ENCODE measurements around the gene TINAG.
"Not testable (repeated sequence)": the region's sequence is repeated elsewhere in the genome, so short reads cannot be mapped to it uniquely, and the experiment has no call there.

Gene TINAG

DNA sequence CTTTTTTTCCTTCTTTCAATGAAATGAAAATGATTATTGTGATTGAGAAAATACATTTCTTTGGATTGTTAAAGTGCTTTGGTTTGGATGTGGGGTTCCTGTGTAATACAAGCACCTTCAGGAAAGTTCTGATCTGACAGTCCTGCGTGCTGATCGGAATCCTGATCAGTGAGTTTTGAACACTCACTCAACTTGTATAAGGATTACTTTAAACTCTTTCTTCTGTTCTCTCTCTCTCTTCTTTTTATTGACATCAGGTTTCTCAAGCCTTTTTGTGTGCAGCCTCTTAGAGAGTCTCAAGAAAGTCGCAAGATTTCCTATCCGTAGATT lies 710 bp downstream of the TINAG start:
- H3K9me3 ChIP-seq (ENCODE audit: severe bottlenecking), result no peaks in the 10 kb centered on the region
- TF ChIP-seq, protein P1, sequence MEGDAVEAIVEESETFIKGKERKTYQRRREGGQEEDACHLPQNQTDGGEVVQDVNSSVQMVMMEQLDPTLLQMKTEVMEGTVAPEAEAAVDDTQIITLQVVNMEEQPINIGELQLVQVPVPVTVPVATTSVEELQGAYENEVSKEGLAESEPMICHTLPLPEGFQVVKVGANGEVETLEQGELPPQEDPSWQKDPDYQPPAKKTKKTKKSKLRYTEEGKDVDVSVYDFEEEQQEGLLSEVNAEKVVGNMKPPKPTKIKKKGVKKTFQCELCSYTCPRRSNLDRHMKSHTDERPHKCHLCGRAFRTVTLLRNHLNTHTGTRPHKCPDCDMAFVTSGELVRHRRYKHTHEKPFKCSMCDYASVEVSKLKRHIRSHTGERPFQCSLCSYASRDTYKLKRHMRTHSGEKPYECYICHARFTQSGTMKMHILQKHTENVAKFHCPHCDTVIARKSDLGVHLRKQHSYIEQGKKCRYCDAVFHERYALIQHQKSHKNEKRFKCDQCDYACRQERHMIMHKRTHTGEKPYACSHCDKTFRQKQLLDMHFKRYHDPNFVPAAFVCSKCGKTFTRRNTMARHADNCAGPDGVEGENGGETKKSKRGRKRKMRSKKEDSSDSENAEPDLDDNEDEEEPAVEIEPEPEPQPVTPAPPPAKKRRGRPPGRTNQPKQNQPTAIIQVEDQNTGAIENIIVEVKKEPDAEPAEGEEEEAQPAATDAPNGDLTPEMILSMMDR (IDR thresholded peaks at IDR 0.05; ENCODE audit: low read depth, low read length), result no peak
- H3K4me3 ChIP-seq (ENCODE audit: low read depth, low read length), result no peak overlapping the region
- no peak for DNase-seq
- H3K27ac ChIP-seq, result no peak overlapping the region
- peaks cover 19% of the 10 kb centered on the region for H3K27me3 ChIP-seq (ENCODE audit: insufficient read depth, low read depth, severe bottlenecking)
- H3K36me3 ChIP-seq, result no peaks in the 10 kb centered on the region

DNA sequence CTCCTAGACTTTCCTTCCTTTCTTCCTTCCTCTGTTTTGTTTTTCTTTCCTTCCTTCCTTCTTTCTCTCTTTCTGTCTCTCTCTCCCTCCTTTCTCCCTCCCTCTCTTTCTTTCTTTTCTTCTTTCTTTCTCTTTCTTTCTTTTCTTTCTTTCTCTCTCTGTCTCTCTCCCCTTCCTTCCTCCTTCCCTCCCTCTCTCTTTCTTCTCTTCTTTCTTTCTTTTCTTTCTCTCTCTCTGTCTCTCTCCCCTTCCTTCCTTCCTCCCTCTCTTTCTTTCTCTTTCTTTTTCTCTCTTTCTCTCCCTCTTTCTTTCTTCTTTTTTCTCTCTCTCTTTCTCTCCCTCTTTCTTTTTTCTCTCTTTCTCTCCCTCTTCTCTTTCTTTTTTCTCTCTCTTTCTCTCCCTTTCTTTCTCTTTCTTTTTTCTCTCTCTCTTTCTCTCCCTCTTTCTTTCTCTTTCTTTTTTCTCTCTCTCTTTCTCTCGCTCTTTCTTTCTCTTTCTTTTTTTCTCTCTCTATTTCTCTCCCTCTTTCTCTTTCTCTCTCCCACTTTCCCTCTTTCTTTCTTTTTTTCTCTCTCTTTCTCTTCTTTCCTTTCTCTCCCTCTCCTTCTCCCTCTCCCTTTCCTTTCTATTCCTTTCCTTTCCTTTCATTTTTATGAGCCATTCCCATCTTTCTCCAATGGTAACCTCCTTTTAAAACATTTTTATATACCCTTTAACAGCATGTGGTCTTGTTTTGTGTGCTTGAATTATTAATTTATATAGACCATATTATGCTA lies 2.3 kb downstream of the TINAG start:
- peaks cover 21% of the 10 kb centered on the region for H3K27me3 ChIP-seq (ENCODE audit: insufficient read depth, low read depth, severe bottlenecking)
- H3K9me3 ChIP-seq (ENCODE audit: severe bottlenecking), result no peaks in the 10 kb centered on the region
- H3K27ac ChIP-seq, result no peak overlapping the region
- no peak for DNase-seq
- H3K36me3 ChIP-seq, result no peaks in the 10 kb centered on the region
- H3K4me3 ChIP-seq (ENCODE audit: low read depth, low read length), result no peak overlapping the region
- TF ChIP-seq, protein P1 (IDR thresholded peaks at IDR 0.05; ENCODE audit: low read depth, low read length), result no peak

DNA sequence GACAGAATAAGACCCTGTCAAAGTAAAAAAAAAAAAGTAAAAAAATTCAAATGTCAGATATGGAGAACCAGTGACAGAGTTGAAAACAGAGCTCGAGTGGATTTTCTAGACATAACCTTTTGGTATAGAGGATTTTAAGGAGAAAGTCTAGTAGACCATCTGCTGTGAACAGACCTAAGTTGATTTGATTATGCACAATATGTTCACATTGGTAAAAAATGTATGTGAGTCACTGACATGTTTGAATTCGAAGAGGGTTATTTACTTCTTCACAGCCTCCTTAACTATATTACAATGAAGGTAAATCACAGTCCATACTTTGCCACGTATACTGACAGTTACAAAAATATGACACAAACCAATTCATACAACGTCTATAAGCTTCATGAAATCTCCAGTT lies 7.4 kb downstream of the TINAG start:
- TF ChIP-seq, protein P1 (IDR thresholded peaks at IDR 0.05; ENCODE audit: low read depth, low read length), result no peak
- no peak overlapping the region for H3K4me3 ChIP-seq (ENCODE audit: low read depth, low read length)
- H3K27ac ChIP-seq, result no peak overlapping the region
- DNase-seq, result no peak
- no peaks in the 10 kb centered on the region for H3K36me3 ChIP-seq
- peaks cover 28% of the 10 kb centered on the region for H3K27me3 ChIP-seq (ENCODE audit: insufficient read depth, low read depth, severe bottlenecking)
- H3K9me3 ChIP-seq (ENCODE audit: severe bottlenecking), result no peaks in the 10 kb centered on the region

DNA sequence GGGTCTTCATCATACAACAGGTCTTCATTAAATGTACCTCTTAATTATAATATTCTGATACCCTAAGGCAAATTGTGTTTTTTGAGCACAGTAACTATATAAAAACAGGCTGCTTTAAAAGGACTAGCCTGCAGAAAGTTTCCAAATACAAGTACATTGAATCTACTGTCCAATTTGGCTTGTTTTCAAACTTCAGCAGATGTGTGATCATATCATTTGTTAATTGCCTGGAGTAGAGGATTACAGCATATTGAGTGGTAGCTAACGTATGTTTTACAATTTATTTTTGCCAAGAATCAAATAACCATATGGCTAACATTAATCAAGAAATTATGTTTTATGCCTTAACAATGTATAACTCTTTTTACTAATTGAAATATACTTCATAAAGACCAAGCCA lies 12.6 kb downstream of the TINAG start:
- DNase-seq, result no peak
- Histone ChIP-seq H3K27me3 (ENCODE audit: insufficient read depth, low read depth, severe bottlenecking) (peaks cover 21% of the 10 kb centered on the region), H3K27ac (no peak overlapping the region), H3K36me3 (no peaks in the 10 kb centered on the region), H3K4me3 (ENCODE audit: low read depth, low read length) (no peak overlapping the region), H3K9me3 (ENCODE audit: severe bottlenecking) (no peaks in the 10 kb centered on the region)
- TF ChIP-seq, protein P1 (IDR thresholded peaks at IDR 0.05; ENCODE audit: low read depth, low read length), result no peak

DNA sequence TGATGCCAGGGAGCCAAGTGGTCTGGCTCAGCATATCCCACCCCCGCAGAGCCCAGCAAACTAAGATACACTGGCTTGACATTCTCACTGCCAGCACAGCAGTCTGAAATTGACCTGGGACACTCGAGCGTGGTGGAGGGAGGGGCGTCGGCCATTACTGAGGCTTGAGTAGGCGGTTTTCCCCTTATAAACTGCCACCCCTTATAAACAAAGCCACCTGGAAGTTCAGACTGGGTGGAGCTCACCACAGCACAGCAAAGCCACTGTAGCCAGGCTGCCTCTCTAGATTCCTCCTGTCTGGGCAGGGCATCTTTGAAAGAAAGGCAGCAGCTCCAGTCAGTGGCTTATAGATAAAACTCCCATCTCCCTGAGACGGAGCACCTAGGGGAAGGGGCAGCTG lies 19.4 kb downstream of the TINAG start:
- no peak overlapping the region for H3K27ac ChIP-seq
- no peak overlapping the region for H3K4me3 ChIP-seq (ENCODE audit: low read depth, low read length)
- no peaks in the 10 kb centered on the region for H3K36me3 ChIP-seq
- H3K9me3 ChIP-seq (ENCODE audit: severe bottlenecking), result no peaks in the 10 kb centered on the region
- no peak for DNase-seq
- TF ChIP-seq, protein P1 (IDR thresholded peaks at IDR 0.05; ENCODE audit: low read depth, low read length), result no peak
- peaks cover 10% of the 10 kb centered on the region for H3K27me3 ChIP-seq (ENCODE audit: insufficient read depth, low read depth, severe bottlenecking)

DNA sequence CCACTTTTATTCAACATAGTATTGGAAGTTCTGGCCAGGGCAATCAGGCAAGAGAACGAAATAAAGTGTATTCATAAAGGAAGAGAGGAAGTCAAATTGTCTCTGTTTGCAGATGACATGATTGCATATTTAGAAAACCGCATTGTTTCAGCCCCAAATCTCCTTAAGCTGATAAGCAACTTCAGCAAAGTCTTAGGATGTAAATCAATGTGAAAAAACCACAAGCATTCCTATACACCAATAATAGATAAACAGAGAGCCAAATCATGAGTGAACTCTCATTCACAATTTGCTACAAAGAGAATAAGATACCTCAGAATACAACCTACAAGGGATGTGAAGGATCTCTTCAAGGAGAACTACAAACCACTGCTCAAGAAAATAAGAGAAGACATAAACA lies 23.3 kb downstream of the TINAG start:
- H3K9me3 ChIP-seq (ENCODE audit: severe bottlenecking); H3K36me3 ChIP-seq; DNase-seq; H3K27ac ChIP-seq; H3K4me3 ChIP-seq (ENCODE audit: low read depth, low read length): not testable (repeated sequence)
- H3K27me3 ChIP-seq (ENCODE audit: insufficient read depth, low read depth, severe bottlenecking), result peaks cover 18% of the 10 kb centered on the region

Measured in WERI-Rb-1 (cell line).